G401.6 (cell line): ENCODE data around the gene TSPEAR.
"Not testable (repeated sequence)": the region's sequence is repeated elsewhere in the genome, so short reads cannot be mapped to it uniquely, and the experiment has no call there.

Experiments used
- FAIRE-seq: peaks from 2 replicates; lab custom pipeline; 2012; peaks lifted over from hg19 to GRCh38; lab: Jason Lieb, UNC

The TSPEAR gene

GRCh38 chr21:44585892-44586291, 125.5 kb downstream of the TSPEAR start:
- no peak for FAIRE-seq

- no peak for FAIRE-seq
These were observed 127.6 kb downstream of the TSPEAR start for GRCh38 chr21:44583800-44584147.

- FAIRE-seq, result no peak
These were observed 128.1 kb downstream of the TSPEAR start for GRCh38 chr21:44583089-44583799.

- no peak for FAIRE-seq
These were observed 129.3 kb downstream of the TSPEAR start for GRCh38 chr21:44582055-44582454.

DNA sequence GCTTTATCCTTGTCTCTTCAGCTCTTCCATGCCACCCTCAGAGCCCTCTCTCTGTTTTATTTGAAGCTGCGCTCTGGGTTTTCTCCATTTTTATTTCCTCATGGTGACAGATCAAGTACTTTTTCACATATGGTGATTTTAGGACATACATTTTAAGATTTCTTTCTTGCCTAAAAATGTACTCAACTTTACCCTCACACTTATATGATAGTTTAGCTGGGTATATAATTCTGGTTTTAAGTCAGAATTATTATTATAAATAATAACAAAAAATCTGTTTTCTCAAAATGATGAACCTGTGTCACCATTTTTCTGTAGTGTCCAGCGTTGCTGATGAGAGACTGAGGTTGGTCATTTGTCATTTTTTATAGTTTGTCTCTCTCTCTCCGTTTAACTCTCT, 130.2 kb downstream of the TSPEAR start:
- FAIRE-seq, result no peak

DNA sequence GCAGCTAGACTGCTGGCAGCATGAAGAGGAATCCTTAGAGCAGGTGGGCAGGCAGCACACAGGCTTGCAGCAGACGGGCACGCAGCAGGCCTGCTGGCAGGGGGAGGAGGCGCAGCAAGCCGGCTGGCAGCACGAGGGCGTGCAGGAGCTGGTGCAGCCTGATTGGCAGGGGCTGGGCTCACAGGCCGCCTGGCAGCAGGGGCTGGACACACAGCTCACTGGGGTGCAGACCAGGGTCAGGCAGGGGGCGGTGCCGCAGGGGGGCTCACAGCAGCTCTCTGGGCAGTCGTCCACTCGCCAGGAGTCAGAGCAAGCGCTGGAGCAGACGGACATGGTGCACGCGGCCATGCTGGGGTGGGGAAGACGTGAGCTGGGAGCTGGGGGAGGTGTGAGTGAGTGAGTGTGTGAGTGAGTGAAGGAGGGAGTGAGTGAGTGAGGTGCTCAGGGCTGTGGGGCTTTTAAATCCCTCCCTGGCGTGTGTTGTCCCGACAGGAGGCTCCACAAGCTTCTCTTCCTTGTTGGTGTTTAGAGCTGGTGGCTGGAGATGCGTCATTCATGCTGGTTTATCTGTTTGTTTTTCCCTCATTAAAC, 131.0 kb downstream of the TSPEAR start, which contains the start of gene KRTAP10-5:
Gene KRTAP10-5, minus strand, starts transcription at position 374 of the 591 bp plus-strand sequence. Its CDS starts 26 bp downstream, at position 348.
- not testable (repeated sequence) for FAIRE-seq

GRCh38 chr21:44579833-44580144, 131.6 kb downstream of the TSPEAR start:
- FAIRE-seq, result no peak

GRCh38 chr21:44579056-44579832, 132.1 kb downstream of the TSPEAR start:
- FAIRE-seq, result no peak

DNA sequence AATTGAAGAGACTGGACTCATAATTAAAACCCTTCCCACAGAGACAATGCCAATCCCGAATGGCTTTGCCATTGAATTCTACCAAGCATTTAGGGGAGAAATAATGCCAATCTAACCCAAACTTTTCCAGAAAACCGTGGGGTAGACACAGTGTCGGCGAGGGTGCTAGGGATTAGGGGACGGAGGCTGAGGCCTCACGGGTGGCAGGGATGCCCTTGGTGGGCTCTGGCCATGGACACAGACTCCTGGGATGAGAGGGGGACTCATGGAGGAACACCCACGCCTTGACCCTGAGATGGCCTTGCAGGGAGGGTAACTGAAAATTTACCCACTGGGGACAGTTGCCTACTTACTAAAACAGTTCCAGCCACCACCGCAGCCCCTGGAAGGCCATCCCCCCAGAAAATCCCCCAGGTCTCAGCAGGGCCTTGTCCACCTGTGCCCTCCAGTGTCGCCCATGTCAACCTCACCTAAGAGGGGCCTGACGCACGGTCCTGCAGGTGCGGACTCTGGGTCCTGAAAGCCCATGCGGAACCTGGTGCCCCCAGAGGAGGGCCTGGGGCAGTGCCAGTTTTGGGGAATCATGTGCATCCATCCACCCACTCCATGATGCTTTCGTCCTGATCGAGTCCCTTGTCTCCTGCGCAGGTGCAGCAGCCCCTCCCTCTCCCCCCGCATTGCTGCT, 132.9 kb downstream of the TSPEAR start:
- no peak for FAIRE-seq

DNA sequence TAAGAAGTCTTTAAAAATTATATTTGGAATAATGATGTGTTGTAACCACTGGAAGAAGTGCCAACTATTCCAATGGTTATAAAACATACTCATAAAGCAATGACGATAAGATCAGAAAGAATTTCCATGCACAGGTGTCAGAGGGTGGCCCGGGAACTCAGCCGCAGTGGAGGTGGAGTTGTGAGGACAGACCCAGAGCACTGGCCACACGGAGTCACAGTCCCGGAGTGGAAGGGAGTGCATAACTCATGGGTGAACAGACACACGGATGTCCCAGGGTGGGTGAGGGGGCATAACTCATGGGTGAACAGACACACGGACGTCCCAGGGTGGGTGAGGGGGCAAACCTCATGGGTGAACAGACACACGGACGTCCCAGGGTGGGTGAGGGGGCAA, 135.3 kb downstream of the TSPEAR start:
- FAIRE-seq, result no peak

GRCh38 chr21:44575307-44576024, 135.9 kb downstream of the TSPEAR start:
- no peak for FAIRE-seq

GRCh38 chr21:44574457-44575306, 136.7 kb downstream of the TSPEAR start:
- FAIRE-seq, result no peak

DNA sequence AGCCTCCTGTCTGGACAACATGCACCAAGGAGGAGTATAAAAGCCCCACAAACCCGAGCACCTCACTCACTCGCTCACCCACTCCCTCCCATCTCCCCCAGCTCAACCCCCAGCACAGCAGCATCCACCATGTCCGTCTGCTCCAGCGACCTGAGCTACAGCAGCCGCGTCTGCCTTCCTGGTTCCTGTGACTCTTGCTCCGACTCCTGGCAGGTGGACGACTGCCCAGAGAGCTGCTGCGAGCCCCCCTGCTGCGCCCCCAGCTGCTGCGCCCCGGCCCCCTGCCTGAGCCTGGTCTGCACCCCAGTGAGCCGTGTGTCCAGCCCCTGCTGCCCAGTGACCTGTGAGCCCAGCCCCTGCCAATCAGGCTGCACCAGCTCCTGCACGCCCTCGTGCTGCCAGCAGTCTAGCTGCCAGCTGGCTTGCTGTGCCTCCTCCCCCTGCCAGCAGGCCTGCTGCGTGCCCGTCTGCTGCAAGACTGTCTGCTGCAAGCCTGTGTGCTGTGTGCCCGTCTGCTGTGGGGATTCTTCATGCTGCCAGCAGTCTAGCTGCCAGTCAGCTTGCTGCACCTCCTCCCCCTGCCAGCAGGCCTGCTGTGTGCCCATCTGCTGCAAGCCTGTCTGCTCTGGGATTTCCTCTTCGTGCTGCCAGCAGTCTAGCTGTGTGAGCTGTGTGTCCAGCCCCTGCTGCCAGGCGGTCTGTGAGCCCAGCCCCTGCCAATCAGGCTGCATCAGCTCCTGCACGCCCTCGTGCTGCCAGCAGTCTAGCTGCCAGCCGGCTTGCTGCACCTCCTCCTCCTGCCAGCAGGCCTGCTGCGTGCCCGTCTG, 137.5 kb downstream of the TSPEAR start, which contains the start of gene KRTAP10-4:
Gene KRTAP10-4, plus strand, starts transcription at position 100 of the 827 bp plus-strand sequence. Its CDS starts 30 bp downstream, at position 130.
- FAIRE-seq, result not testable (repeated sequence)

DNA sequence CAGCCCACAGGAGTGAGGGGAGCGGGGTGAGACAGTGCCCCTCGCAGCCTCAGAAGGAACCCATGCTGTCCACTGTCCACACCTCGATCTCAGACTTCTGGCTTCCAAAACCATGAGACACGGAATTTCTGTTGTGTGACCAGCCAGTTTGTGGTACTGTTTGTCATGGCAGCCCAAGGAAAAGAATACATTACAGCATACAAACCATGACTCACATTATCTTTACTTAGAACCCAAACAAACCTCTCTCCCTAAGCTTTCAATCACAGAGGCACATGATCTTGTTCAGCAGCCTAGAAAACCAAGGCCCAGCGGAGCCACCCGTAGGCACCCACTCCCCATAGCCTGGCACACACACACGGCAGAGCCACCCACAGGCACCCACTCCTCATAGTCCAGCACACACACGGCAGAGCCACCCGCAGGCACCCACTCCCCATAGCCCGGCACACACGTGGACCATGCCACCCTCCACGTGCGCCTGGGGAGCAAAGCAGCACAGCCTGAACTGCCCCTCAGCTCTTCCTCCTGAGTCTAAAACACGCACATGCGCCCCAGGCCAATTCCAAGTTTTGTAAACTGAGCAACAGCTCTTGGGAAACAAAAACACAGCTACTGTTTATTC, 138.3 kb downstream of the TSPEAR start:
- FAIRE-seq, result no peak

- FAIRE-seq, result no peak
These were observed 139.3 kb downstream of the TSPEAR start for GRCh38 chr21:44571844-44572782.

GRCh38 chr21:44571296-44571695, 140.1 kb downstream of the TSPEAR start:
- no peak for FAIRE-seq

DNA sequence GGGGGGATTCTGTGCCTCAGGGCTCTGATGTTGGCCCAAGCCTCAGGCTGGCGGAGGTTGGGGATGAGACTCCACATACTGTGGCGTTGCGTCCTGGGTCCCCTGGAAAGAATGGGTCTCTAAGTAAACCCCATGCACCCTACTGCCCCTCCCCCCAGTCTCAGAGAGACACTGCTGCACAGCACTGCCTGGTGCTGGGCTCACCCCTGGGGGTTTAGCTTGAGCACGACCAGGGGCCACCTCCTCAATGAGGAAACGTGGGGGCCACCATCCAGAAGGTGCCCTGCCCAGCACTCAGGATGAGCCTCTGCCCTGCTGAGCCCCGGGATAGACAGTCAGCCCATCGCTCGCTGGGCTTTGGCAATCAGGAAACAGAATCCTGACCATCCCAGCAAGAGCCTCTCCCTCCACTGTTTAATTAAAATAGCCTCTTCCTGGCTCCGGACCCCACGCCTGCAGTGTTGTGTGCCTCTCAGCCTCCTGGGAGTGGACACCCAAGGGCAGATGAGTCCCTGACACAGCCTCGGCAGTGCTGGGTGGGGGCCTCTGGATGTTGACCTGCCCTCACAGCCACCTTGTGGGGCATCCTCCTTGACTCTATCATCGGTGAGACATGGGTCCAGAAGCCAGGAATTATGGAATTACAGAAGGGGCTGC, 141.4 kb downstream of the TSPEAR start:
- FAIRE-seq, result no peak
